RKO (cell line): Measurements from ENCODE around the gene SEC31B.

ENCODE experiments used
- DNase-seq: peaks from one replicate; pipeline ENCODE4 v3.0.0-alpha.2; 2016; ENCODE audit warnings: low spot score

SEC31B gene

DNA sequence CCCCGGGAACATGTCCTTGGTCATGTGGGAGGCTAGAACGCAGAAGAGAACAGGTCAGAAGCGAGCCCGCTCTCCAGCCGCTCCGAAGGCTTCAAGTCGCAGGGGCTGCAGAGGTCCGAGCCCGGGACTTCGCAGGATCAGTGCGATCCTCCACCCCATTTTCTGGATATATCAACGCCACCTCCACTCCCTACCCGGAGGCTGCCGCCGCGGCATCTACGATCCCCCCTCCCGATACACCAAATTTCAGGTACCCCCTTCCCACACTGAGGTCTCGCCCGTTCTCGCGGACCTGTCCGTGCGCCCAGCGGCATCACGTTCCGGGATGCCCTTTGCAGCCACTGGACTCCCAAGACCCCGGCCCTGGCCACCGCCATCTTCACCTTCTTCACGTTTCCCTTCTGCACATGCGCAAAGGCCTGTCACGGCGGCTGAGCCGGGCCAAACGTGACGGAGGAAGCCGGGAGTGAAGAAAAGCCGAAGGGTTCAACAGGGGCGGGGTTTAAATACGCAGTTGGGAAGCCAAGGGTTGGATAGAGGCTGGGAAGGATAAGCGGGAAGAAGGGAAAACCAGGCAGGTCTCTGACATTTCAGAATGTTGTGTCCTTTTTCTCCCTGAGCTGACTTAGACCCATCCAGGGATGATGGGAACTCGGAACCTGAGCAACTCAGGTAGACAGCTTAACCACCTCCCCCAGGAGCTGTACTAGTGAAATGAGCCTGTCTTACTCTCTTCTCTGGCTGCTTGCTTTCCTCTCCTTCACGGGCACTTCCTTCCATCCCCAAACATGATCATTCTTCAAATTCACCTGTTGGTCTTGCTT, 10.0 kb upstream of the SEC31B start, which contains the start of gene NDUFB8:
Gene NDUFB8 (minus strand): TSS at position 397 of the 824 bp plus-strand sequence. CDS start 20 bp downstream, at position 377.
- peak; percentile 83 for DNase-seq

DNA sequence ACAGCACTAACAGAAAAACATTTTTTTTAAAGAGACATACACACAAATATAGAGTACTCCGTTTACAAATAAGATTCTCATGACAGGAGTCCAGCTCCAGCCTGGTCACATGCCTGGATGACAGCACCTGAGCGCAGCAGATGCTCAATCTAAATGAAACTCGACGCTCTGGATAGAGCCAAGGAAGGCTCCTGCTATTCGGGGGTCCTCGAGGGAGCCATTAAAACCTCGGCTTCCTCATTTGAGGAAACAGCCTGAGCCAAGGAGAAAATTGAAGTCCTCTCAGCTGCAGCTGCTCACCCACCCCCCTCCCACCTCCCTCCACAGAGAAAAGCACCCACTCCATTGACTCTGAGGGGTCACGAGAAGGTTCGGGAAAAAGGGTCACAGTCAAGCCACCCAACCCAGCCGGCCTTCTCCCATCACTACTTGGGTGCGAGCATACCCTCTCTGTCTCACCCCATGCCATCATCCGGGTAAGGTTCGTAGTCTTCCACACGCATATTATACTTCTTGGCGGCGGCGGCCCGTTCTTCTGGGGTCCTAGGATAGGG, 9.3 kb upstream of the SEC31B start:
- DNase-seq, result peak; percentile 55

DNA sequence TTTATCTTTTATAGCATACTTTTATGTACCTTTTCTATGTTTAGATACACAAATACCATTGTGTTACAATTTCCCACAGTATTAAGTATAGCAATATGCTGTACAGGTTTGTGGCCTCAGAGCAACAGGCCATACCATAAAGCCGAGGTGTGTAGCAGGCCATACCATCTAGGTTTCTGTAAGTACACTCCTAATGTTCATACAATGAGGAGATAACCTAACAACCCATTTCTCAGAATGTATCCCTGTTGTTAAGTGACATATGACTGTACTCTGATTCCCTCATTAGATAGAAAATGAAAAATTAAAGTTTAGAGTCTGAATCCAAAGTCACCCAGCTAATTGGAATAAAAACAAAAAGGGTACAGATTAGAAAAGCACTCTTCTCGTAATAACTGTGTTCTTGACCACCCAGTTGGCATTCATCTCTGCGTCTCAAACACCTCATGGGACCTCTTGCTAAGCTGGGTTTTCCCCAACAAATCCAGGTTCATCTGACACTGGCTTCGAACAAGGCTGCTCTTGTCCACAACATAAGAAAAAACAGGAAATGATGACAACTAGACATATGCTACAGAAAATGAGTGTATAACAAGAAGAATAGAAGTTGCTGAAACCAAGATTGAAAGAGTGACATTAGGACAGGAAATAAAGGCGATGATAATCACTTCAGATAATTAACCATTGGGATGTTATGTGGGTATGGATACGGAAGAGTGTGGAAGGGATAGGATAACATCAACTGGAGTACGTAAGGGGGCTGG, 8.6 kb upstream of the SEC31B start:
- peak; percentile 34 for DNase-seq

DNA sequence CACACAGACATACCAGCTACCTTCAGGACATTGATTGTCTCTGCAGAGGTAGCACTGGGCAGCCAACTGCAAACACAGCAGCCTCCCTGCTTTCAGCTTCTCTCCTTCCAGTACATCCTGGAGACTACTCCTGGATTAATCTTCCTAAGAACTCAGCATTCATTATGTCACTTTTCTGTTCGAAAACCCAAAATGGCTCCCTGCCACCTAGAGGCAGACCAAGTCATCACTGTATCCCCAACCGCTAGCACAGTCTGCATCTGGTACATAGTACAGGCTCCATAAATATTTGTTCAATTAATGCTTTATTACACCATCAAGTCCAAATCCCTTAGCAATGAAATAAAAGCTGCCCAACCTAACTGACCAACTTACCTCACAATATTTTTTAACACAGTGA, 5.0 kb upstream of the SEC31B start:
- DNase-seq, result peak; percentile 25

DNA sequence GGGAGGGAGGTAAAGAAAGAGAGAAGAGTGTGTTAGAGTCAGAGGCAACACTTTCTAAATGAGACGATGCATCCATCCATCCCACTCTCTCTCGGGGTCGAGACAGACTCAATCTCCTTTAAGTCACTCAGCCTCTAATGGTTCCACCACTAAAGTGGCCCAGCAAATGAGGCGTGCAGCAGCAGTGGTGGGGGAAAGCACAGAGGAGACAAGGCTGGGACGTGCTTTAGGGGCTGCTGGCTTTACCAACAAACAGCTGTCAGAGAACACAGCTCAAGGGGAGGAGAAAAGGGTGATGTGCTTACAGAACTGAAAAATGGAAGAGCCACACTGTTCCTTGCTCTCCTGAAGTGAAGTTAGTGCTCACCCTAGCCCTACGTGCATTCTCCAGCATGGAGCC, 4.5 kb upstream of the SEC31B start:
- DNase-seq, result no peak

DNA sequence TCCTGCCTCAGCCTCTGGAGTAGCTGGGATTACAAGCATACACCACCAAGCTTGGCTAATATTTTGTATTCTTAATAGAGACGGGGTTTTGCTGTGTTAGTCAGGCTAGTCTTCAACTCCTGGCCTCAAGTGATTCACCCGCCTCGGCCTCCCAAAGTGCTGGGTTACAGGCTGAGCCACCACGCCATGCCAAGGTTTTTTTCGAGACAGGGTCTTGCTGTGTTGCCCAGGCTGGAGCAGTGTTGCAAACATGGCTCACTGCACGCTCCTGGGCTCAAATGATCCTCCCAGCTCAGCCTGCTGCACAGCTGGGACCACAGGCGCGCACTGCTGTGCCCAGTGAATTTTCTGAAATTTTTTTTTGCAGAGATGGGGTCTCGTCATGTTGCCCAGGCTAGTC, 3.3 kb upstream of the SEC31B start:
- DNase-seq, result no peak

DNA sequence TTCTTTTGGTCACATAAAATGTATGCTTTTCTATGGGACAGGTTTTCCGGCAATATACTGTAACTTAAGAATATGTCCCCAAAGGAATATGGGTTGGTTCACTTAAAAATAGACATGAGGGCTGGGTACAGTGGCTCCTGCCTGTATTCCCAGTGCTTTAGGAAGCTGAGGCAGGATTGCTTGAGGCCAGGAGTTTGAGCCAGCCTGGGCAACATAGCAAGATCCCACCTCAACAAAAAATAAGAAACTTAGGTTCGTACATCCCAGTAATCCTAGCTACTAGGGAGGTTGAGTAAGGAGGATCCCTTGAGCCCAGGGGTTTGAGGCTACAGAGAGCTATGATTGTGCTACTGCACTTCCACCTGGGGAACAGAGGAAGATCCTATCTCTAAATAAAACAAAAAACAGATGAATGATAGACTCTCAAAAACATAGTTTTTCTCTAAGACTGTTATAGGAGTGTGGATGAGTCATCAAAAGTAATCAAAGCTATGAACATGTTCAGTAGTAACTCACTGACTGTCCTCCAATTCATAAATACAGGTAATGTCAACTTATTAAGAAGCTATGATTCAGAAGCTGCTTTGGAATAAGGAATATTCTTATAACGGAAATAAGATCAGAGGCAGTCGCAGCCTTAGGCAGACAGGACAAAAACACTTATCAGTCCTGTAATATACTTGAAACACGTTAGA, 2.6 kb upstream of the SEC31B start:
- DNase-seq, result no peak

DNA sequence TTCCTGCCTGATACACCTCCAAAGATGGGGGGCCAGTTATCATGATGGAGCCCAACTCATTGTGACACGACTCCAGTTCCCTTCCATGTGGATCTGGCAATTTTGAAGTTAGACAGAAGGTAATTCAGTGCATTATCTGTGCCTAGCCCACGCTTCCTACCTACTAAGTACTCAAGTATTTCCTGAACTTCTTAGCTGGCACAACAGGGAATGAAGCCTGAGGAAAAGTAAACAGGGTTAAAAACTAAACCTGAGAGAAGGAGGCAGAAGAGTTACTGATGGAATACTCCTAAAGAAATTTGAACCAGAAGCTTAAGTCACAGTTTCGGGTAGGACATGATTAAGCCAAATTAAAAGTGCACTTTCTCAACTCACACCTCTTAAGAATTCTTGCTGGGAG, 1.1 kb upstream of the SEC31B start:
- peak; percentile 30 for DNase-seq

DNA sequence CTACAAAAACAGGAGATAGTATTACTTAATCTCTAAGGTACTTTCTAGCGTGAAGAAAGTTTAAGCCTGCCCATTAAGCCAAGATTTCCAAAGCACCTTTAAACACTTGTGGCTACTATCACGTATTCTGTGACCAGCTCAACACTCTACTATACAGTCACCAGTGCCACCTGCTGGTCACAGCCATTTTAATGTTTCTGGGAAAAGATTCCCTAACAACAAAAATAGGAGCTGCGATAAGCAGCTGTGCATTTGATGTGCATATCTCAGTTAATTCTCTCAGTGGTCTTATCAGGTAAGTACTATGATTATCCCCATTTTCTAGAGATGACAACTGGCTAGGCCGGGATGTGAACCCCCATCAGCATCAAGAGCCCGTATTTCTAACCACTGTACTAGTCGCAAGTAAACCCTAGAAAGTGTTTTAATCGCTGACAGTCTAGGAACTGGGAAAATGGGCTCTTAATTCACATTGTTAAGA, 860 bp downstream of the SEC31B start:
- peak; percentile 70 for DNase-seq

DNA sequence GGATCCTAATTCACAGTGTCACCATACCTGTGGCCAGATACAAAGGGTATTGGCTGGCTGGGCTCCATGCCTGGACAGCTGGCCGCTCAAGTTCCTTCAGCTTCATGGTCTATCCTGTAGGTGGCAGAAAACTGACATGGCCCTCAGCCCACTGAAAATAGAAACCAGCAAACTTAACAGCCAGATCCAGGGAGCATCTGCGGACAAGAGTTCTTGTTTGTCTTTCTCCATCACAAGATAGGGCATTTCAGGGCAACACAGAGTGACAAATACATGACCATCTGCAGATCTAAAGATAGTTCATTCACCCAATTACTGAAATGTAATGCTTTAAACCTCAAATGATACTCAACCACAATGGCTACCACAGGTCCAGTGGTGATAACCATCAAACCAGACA, 2.8 kb downstream of the SEC31B start:
- DNase-seq, result no peak

DNA sequence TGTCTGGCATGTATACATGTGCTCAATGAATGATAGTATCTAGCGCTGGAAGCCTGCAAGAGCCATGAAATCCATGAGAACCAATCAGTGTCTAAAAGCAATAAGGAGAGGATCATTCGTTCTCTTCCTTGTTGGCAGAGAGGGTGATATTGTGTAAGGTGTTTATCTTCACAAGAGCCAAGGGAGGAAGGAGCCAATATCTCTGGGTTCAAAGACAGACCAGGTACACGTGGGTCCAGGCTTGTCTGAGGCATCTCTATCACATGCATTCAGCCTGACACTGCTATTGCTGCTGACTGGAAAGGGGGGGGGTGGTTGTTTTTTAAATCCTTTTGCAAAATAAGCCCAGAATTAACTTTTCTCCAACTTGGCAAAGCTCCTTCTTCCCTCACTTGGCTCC, 4.0 kb downstream of the SEC31B start:
- no peak for DNase-seq

DNA sequence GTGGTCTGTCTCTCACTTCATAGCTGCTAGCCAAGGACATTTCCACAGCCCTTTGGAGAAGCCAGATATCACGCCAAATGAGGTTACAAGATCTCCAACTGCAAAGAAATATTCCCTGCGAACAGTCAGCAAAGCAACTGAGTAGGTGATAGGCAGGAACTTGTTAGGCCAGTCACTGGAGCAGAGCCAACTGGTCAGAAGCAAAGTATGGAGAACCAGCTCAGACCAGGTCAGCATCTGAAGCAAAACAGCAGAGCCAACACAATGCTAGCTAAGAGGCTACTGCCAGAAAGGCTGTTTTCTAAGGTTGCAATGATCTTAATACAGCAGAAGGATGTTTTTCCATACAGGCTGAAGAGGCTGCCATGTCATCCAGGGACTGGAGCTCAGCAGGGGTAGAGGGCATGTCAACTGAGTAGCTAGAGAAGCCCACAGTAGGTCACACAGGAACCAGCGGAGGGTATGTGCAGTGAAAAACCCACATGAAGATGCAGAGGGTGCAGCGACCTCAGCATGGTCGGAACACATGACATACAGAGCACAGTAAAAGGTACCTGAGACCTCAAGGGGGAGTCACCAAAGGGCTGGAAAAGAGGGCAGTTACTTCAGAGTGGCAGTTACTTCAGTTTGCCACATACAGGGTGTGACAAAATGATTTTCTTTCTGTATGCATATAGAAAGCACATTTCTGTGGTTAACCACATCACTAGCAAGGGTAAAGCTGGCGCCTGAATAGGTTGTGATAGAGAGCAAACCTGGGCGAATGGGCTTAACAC, 8.9 kb downstream of the SEC31B start:
- DNase-seq, result no peak

DNA sequence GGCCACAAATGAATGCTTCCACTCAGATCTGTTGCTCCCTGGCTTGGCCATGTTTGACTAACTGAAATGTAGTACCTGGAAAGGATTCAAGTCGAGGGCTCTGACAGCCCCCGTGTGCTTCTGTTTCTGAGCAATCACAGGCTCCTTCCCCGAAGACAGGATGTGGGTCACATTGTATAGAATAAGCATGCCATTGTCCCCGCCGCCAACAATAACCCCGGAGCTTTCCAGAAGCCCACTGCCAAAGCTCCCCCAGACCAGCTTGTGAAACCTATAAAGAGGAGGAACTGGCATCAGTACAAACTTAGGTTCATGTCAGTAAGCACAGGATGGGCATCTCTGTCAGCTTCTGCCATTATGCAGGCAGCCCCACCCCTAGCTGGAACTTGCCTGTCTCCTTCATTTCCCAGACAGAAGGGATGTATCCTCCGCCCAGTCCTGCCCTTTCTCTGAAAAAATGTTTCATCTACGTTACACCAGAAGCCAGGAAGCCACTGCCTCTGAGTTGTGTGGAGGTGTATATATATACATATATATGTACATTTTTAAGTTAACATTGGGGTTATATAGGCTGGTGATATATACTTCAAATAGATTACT, 10.3 kb downstream of the SEC31B start:
- no peak for DNase-seq

DNA sequence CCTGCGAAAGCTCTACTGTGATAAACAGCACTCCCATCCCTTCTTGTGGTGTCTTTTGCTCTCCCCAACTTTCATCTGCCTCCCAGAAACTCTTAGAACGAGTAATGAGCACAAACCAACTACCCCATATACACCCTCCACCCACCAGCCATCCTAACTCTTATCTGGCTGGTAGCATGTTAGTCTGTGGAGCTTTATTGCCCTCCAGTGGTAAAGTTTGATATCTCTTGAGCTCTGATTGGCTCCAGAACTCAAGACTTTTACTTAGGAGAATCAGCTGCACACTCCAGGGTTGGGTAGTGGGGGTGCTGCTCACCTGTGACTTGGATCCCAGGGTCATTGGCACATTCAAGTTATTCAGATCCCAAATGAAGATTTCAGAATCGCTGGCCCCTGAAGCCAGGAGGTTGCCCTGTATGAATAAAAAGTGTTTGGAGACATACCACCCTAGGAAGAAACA, 10.9 kb downstream of the SEC31B start:
- DNase-seq, result peak; percentile 58

DNA sequence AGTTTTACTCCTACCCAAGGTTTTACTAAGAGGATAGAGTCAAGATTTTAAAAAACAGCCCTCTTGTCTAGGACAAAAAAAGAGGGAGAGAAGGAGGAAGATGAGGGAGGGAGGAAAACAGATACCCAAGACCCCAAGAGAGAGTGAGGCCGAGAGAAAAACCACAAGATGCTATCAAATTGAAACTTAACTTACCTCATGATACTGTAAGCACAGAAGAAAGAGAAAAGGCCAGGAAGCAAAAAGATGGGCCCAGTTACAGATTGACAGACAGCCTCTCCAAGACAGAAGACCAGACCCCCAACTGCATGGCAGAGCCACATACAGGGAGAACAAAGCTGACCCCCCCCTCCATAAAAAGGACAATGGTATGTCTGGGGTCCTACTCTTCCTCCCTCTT, 11.4 kb downstream of the SEC31B start:
- no peak for DNase-seq

DNA sequence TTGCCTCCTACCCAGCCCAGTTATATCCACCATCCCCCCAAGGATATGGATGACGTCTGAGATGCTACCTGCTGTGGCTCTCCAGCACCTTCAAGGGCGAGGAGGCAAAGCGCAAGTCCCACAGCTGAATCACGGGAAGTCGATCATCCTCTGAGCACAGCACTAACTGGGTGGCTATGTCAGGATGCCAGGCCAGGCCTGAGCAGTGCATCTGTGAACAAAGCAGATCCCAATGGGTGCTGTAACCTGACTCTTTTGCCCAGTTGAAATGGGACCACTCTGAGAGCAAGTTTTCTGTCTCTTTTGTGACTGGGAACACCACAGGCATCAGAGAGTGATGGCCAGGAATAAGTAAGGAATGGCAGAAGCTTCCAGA, 12.3 kb downstream of the SEC31B start:
- no peak for DNase-seq

DNA sequence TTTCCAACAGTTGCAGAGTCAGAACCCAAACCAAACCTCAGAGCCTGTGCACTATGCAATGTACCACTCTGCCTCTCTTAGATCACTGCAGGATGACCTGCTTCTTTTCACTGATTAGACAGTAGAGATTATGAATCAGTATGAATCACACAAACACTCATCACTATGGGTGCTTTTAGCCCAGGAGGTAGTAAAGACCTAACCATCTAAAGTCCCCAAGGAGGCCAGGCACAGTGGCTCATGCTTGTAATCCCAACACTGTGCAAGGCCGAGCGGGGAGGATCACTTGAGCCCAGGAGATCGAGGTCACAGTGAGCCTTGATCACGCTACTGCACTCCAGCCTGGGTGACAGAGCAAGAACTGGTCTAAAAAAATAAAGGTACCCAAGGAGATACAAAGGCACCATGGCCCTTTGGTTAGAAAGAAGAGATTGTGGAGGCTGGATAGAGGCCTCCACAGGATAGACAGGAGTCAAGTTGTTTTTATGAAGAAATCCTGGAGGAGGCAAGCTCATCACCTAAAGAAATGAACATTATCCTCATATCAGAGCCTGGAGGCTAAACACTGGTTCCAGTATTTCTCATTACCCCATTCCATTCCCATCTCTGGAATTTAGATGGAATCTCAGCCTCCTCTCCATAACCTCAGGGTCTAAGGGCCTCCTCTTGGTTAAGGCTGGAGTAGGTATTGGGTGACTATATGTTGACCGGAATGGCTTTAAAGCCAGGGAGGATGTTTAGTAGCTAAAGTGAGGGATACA, 12.9 kb downstream of the SEC31B start:
- peak; percentile 80 for DNase-seq

DNA sequence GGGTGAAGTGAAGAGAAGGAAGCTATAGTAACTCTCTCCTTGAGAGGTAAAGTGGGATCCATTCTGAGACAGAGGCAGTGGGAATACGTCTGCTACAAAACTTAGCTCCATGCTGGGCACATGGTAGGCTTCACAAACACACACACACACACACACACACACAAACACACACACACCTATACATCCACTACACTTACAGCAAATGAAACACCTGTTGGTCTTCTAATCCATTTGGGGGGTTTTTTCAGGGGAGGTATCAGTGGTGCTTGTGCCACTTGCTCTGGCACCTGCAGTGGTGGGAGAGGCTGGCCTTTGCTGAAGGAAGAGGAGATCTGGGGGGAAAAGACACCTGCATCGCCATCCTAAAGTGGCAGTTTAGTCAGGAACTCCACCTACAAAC, 14.5 kb downstream of the SEC31B start:
- DNase-seq, result no peak

DNA sequence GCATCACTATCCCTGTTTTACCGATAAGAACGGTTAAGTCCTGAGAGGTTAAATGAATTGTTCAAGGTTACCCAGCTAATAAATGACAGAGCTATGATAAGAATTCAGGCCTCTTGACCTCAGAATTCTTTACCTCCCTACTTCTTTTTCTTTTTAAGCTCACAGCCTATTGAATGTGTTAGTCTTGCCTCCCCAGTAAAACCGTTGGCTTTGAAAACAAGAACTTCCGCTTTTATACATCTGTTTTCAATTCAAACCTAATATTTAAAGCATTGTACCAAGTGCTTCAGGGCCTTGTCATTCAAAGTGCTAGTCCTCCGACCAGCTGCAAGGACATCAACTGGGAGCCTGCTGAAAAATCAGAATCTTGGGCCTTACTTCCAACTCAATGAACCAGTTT, 15.6 kb downstream of the SEC31B start:
- DNase-seq, result no peak

DNA sequence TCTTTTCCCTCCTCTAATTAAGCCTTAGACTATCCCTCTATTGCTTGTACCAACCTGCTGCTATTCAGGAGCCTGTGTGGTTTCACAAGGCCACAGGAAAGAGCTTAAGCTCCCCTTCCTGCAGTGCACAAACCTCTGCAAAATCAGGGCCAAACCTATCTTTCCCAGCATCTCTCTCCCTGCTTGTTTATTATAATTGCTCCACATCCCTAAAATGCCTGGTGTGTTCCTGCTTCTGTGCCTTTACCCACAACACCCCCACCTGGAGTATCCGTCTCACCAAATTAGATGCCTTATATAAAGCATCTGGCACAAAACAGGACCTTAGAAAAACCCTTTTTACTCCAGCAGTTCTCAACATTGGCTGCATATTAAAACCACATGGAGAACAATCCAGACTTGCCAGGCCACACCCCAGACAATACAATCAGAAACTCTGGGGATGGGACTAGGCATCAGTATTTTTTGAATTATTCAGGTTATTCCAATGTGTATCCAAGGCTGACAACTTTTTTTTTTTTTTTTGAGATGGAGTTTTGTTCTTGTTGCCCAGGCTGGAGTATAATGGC, 16.7 kb downstream of the SEC31B start:
- DNase-seq, result no peak
